HG03196 (cell line): ENCODE measurements around the gene ITGA2B.
"Not testable (repeated sequence)": the region's sequence is repeated elsewhere in the genome, so short reads cannot be mapped to it uniquely, and the experiment has no call there.

Source experiments
- ATAC-seq: cut with Tn5 transposase; IDR thresholded peaks from one replicate; pipeline ENCODE4 v1.9.1; 2021; ENCODE audit not compliant: unreplicated experiment

ITGA2B gene

DNA sequence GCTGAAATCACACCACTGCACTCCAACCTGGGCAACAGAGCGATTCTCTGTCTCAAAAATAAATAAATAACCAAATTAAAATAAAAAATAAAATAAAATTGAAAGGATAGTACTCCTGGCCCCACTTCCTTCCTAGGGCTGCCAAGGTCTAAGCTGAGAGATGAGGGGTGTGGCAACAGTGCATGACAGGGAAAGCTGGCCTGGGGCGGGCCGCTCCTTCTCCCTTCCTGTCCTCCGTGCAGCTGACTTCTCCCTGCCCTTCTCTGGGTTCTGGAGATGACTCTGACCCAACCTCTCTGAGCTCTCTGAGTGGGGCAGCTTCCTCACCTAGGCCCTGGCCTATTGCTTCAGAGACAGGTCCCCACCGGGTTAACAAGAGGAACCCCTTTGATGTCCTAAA is 56.1 kb downstream of the ITGA2B start:
- ATAC-seq: no peak

DNA sequence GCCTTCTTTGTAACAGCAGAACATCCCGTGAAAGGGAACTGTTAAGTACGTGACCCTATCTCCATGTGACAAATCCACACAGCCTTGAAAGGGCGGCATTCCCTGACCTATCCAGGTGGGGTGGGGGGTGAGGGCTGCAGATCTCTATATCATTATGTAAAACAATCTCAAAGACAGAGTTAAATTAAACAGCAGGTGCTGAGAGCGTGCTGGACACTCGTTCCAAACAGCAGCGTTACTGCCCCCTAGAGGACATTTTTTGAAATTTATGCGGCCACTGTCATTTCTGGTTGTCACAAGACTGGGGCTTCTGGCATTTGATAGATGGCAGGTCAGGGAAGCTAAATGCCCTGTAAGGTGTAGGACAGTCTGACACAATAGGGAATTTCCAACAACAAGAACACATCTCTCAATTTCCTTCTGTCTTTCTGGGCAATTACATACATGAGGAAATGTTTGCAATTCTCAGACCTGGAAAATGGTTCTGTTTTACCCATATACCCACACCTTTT is 58.1 kb downstream of the ITGA2B start:
- no peak for ATAC-seq

DNA sequence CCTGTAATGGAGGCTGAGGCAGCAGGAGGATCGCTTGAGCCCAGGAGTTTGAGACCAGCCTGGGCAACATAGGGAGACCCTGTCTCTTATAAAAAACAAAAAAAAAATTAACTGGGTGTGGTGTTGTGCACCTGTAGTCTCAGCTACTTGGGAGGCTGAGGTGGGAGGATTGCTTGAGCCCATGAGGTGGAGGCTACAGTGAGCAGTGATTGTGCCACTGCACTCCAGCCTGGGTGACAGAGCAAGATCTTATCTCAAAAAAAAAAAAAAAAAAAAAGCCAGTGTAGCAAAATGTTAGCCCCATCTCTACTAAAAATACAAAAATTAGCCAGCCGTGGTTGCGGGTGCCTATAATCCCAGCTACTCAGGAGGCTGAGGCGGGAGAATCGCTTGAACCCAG is 59.2 kb downstream of the ITGA2B start:
- ATAC-seq: not testable (repeated sequence)

DNA sequence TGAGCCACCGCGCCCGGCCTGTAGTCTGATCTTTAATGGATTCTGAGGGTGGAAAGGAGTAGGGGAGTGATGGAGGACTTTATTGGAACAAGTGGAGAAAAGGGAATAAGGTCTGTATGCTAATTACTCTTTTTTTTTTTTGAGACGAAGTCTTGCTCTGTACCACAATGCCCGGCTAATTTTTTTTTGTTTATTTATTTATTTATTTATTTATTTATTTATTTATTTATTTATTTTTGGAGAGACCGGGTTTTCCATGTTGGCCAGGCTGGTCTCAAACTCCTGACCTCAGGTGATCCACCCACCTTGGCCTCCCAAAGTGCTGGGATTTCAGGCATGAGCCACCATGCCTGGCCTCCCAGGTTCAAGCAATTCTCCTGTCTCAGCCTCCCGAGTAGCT is 59.9 kb downstream of the ITGA2B start:
- ATAC-seq: not testable (repeated sequence)

DNA sequence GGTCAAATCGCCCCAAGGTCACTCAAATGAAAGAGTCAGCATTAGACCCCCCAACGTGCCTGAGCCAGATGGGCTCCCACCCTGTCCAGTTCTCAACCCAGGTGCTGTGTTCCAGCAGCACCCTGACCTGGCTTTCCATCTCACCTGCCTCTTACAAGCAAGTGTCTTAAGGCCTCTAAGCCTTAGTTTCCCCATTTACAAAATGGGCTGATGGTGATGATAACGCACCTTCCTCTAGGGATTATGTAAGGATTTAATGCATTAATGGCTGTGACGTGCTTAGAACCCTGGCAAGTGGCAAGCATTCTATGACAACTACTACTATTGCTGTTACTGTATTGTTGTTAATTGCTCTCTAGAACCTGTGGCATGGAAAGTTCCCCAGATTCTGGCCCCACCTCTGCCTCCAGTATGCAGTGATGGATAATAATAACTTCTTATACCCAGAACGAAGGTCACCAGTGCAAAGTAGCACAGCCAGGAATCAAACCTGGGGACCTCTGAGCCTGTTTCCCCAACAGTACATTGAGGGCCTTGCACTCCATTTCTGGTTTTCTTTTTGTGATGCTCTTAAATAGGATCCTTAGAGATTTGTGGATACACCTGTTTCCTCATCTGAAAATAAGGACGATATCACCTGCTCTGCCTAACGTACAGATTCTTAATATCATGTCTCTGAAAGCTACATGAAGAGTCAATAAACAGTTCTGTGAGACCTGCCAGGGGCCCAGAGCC is 61.6 kb downstream of the ITGA2B start:
- ATAC-seq: no peak

DNA sequence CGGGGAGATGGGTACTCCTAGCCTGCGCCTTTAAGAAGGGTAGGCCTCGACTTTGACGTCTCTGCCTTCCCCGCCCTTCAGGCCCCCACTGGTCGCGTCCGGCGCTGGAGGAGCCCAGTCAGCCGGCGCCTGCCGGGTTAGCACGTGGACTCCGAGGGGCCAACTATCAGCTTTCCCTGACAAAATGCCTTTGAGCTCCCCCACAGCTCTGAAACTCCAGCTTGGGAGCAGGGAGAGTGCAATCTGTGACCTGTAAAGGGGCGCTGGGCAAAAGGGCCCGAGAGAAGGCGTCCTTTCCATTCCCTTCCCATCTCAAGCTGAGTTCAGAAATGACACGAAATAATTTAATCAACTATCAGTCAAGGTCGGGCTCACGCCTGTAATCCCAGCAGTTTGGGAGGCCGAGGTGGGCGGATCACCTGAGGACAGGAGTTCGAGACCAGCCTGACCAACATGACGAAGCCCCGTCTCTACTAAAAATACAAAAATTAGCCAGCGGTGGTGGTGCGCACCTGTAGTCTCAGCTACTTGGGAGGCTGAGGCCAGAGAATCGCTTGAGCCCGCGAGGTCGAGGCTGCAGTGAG is 62.5 kb downstream of the ITGA2B start:
- peak; percentile 46 for ATAC-seq

DNA sequence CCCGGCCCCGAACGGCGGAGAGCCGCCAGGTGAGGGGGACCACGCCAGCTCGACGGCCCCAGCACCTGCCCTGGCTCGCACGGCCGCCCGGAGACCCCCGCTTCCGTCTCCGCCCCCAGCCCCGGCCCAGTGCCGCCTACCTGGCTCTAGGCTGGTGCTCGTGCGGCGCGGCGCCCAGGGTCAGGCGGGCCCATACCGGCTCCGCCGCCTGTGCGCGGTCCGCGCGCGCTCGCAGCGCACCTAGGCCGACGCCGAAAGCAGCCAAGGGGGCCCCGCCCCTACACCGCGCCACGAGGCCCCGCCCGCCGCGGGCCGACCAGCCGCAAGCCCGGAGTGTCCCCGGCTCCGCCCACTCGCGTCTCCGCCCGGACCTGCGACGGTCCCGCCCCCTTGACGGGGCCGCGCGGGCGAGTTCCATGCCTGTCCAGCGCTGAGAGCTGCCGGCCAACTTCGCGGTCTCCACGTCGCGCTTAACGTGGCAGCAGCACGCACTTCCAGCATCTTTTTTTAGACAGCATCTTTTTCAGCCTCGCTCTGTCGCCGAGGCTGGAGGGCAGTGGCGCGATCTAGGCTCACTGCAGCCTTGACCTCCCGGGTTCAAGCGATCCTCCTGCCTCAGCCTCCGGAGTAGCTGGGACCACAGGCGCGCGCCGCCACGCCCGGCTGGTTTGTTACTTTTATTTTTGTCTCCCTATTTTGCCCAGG is 64.7 kb downstream of the ITGA2B start, which contains the start of gene SLC25A39:
Gene SLC25A39 (minus strand): TSS at position 253 of the 705 bp plus-strand sequence. CDS start 1,261 bp downstream, outside the sequence.
- peak; percentile 60 for ATAC-seq

DNA sequence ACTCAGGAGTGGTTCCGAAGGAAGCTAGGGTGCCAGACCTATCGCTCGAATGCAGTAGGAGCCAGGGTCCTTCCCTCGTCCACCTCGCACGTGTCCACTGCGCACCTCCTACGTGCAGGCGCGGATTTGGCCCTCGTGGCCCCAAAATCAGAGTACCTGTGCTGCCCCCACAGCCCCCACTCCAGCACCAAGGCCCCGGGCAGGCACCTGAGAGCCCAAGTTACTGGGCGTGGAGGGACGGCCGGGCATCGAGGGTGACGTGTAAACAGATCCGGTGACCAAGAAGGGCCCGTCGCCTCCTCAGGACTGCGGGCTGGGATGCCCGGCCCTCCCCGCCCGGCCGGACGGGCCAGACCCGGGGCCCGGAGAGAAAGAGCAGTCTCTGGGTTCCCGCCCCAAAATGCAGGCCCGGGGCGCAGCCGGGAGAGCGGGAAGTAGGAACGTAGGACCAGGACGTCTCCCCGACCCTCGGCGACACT is 65.3 kb downstream of the ITGA2B start:
- no peak for ATAC-seq

DNA sequence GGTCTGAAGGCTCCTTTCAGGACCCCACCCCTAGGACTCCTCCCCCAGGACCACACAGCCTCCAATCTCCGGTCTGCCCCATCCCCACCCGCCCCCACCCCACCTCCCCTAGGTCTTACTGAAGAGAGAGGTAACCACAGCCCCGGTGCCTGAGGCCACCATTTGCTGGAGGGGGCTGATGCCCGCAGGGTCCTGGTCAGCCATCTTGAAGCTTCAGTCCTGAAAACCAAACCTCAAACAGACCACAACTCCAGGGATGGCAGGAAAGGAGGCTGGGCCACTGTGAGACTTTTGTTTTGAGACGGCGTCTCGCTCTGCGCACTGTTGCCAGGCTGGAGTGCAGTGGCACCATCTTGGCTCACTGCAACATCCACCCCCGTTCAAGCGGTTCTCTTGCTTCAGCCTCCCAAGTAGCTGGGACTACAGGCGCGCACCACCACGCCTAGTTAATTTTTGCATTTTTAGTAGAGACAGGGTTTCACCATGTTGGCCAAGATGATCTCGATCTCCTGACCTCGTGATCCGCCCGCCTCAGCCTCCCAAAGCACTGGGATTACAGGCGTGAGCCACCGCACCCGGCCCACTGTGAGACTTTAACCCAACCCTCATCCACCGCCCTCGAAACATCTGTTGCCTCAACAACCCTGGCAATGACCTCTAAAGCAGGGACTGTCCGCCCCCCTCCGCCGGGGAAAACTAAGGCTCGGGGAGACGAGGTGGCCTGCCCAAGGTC is 65.9 kb downstream of the ITGA2B start:
- no peak for ATAC-seq

DNA sequence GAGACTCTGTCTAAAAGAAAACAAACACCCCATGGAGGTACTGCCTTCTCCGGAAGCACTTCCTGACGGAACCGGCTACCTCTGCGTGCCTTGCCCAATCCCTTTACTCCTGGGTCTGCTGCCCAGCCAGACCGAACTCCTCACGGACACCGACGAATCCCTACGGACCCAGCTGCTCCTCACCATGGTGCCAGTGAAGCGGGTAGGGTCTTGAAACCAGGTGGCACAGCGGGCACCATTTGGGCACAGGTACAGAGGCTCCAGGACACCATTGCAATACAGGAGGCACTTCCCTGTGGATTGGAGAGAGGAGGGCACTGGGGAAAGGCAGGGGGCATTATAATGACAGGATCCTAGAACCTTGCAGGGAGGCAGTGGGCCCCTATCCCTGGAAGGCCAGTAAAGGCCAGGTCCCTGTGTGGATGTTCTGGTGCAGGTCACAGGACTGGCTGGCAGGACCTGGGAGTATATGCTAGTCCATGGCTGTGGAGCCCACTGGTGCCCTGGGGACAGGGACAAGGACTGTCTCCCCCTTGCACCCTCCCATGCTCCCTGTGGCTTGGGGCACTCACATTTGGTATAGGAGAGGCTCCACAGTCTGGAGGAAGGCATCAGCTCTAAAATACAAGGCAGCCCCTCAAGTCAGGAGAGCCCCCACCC is 67.1 kb downstream of the ITGA2B start:
- ATAC-seq: no peak
